ENCODE measurements around the gene WBP11.

GRCh38 chr12:14836336-14837210 lies 33.3 kb upstream of the WBP11 start:
- TF ChIP-seq CTCF (IDR thresholded peaks at IDR 0.05) (no peak), POLR2A (IDR thresholded peaks at IDR 0.05) (no peak)

All from right lobe of liver (tissue), 4 donors.